HCT116 (cell line): ENCODE data around the gene TLK1. TPM values are rescaled to one million over a fixed set of nuclear protein-coding genes. Genes with fewer than 3 reads are reported as not detected.

Experiments used
- ATAC-seq: fragments of 200-7000 bp; cut with Tn5 transposase; 2 replicates; pipeline ENCODE4 v1.9.1; 2020; ENCODE audit warnings: mild to moderate bottlenecking, moderate library complexity
- BruUV-seq: library from RNA; stranded (reverse); fragments of 400-500 nt; replicated peaks from 2 replicates; lab custom pipeline; 2021; lab: Mats Ljungman, UMichigan
- CTCF ChIA-PET: fragments of 300-600 bp; sonication (Branson Sonifier 250); formaldehyde crosslinking; loops from one replicate; lab custom pipeline; 2021; ENCODE audit warnings: antibody characterized with exemption; lab: Charles Lee
- POLR2A ChIA-PET: fragments of 300-600, 350-600 bp; sonication (Branson Sonifier 250); formaldehyde crosslinking; loops from one replicate; lab custom pipeline; 2021; ENCODE audit warnings: antibody characterized with exemption; lab: Charles Lee
- RAD21 ChIA-PET, 2 experiments: fragments of 300-600 bp; sonication (Branson Sonifier 250); formaldehyde crosslinking; loops; one replicate each; lab custom pipeline; 2023; ENCODE audit warnings: low total read pairs in 2 of 2; ENCODE audit not compliant: uncharacterized antibody in 2 of 2, unreplicated experiment in 2 of 2, low non-redundant PET in 1 of 2; lab: Charles Lee
- DNase-seq: peaks from one replicate; pipeline ENCODE4 v3.0.0-alpha.2; 2010; ENCODE audit warnings: low read depth, low spot score
- H2AFZ ChIP-seq: fragments of 200-600 bp; shearing (Covaris generic), sonication (generic); 2 replicates; pipeline ENCODE4 v1.6.1; 2017; ENCODE audit warnings: low read depth, mixed run types, mixed read lengths, antibody characterized with exemption, low read length; ENCODE audit not compliant: poor library complexity, severe bottlenecking
- H3K27ac ChIP-seq: 2 replicates; pipeline ENCODE4 v1.5.1; 2012; ENCODE audit warnings: low read depth, low read length
- H3K27me3 ChIP-seq: fragments of 200-600 bp; sonication (generic); 2 replicates; pipeline ENCODE4 v1.6.1; 2016; ENCODE audit warnings: mixed run types, low read length, mixed read lengths; ENCODE audit not compliant: insufficient read depth
- H3K36me3 ChIP-seq, 2 experiments: fragments of 200-500 bp in 1 of 2; fragments of 200-600 bp in 1 of 2; sonication (Bioruptor generic) in 1 of 2; sonication (generic) in 1 of 2; 2 replicates each; pipeline versions ENCODE4 v1.5.1 to v1.6.1; 2014 to 2016; ENCODE audit warnings: low read length in 2 of 2, inconsistent platforms in 1 of 2, mixed read lengths in 1 of 2, mixed run types in 1 of 2; ENCODE audit not compliant: insufficient read depth in 2 of 2, control insufficient read depth in 1 of 2
- H3K4me1 ChIP-seq, 2 experiments: fragments of 200-600 bp in 1 of 2; sonication (generic) in 1 of 2; 2 replicates each; pipeline versions ENCODE4 v1.5.1 to v1.6.1; 2012 to 2017; ENCODE audit warnings: low read length in 2 of 2, inconsistent platforms in 1 of 2, mild to moderate bottlenecking in 1 of 2, mixed read lengths in 1 of 2, mixed run types in 1 of 2, moderate library complexity in 1 of 2; ENCODE audit not compliant: insufficient read depth in 2 of 2, control insufficient read depth in 1 of 2
- H3K4me2 ChIP-seq: fragments of 200-600 bp; sonication (generic); 2 replicates; pipeline ENCODE4 v1.6.1; 2017; ENCODE audit warnings: mixed run types, low read length, mixed read lengths
- H3K4me3 ChIP-seq, 2 experiments: fragments of 200-600 bp in 1 of 2; sonication (generic) in 1 of 2; replicated peaks in 1 of 2; 2 replicates each; pipeline ENCODE4 v1.5.1; 2011 to 2016; ENCODE audit warnings: low read length in 2 of 2, control low read depth in 1 of 2, low read depth in 1 of 2, mild to moderate bottlenecking in 1 of 2, mixed read lengths in 1 of 2, mixed run types in 1 of 2
- H3K79me2 ChIP-seq: fragments of 200-600 bp; sonication (generic); 2 replicates; pipeline ENCODE4 v1.6.1; 2017; ENCODE audit warnings: mild to moderate bottlenecking, mixed run types, low read length, moderate library complexity, mixed read lengths; ENCODE audit not compliant: insufficient read depth
- H3K9ac ChIP-seq: fragments of 200-600 bp; sonication (generic); 2 replicates; pipeline ENCODE4 v1.6.1; 2016; ENCODE audit warnings: low read length, mixed read lengths
- H3K9me2 ChIP-seq: fragments of 200-600 bp; sonication (generic), shearing (Covaris generic); 2 replicates; pipeline ENCODE4 v1.6.1; 2017; ENCODE audit warnings: mixed run types, mild to moderate bottlenecking, moderate library complexity; ENCODE audit not compliant: insufficient read depth
- H3K9me3 ChIP-seq, 2 experiments: fragments of 200-500 bp in 1 of 2; fragments of 200-600 bp in 1 of 2; sonication (Bioruptor generic) in 1 of 2; sonication (generic) in 1 of 2; 2 replicates each; pipeline ENCODE4 v1.6.1; 2014 to 2017; ENCODE audit warnings: low read length in 2 of 2, mixed read lengths in 2 of 2, inconsistent platforms in 1 of 2, low read depth in 1 of 2, mild to moderate bottlenecking in 1 of 2, mixed run types in 1 of 2, moderate library complexity in 1 of 2; ENCODE audit not compliant: control insufficient read depth in 1 of 2, insufficient read depth in 1 of 2
- H4K20me1 ChIP-seq: fragments of 200-600 bp; sonication (generic), shearing (Covaris generic); 2 replicates; pipeline ENCODE4 v1.6.1; 2017; ENCODE audit warnings: mixed run types, mild to moderate bottlenecking, moderate library complexity; ENCODE audit not compliant: insufficient read depth
- CEBPB ChIP-seq: IDR thresholded peaks from 2 replicates; pipeline ENCODE4 v1.6.1; 2012; ENCODE audit warnings: low read depth
- EGR1 ChIP-seq: IDR thresholded peaks from 2 replicates; pipeline ENCODE4 v1.6.1; 2012; ENCODE audit warnings: low read depth
- ELF1 ChIP-seq: IDR thresholded peaks from 2 replicates; pipeline ENCODE4 v1.6.1; 2012; ENCODE audit warnings: low read depth, borderline replicate concordance
- EZH2 ChIP-seq: fragments of 200-600 bp; sonication (generic); IDR thresholded peaks from 2 replicates; pipeline ENCODE4 v1.6.1; 2017; ENCODE audit warnings: antibody characterized with exemption, mixed run types
- EZH2phosphoT487 ChIP-seq: fragments of 200-600 bp; IDR thresholded peaks from 2 replicates; pipeline ENCODE4 v1.6.1; 2018; ENCODE audit warnings: antibody characterized with exemption, borderline replicate concordance
- FOSL1 ChIP-seq: IDR thresholded peaks from 2 replicates; pipeline ENCODE4 v1.6.1; 2012; ENCODE audit warnings: low read depth
- JUND ChIP-seq: IDR thresholded peaks from 2 replicates; pipeline ENCODE4 v1.6.1; 2012
- POLR2A ChIP-seq: IDR thresholded peaks from 2 replicates; pipeline ENCODE4 v1.7.0; 2011; ENCODE audit warnings: borderline replicate concordance; ENCODE audit not compliant: insufficient read depth, insufficient read length; ENCODE audit errors: extremely low read depth
- POLR2AphosphoS5 ChIP-seq: IDR thresholded peaks from 2 replicates; pipeline ENCODE4 v1.6.1; 2011; ENCODE audit warnings: mild to moderate bottlenecking, low read depth, low read length, moderate library complexity
- RAD21 ChIP-seq: IDR thresholded peaks from 2 replicates; pipeline ENCODE4 v1.6.1; 2012; ENCODE audit warnings: low read depth, mild to moderate bottlenecking
- SIN3A ChIP-seq: IDR thresholded peaks from 2 replicates; pipeline ENCODE4 v1.6.1; 2012; ENCODE audit warnings: low read depth
- SP1 ChIP-seq: IDR thresholded peaks from 2 replicates; pipeline ENCODE4 v1.6.1; 2012; ENCODE audit warnings: low read depth
- SRF ChIP-seq: IDR thresholded peaks from 2 replicates; pipeline ENCODE4 v1.6.1; 2012; ENCODE audit warnings: low read depth
- TCF7L2 ChIP-seq: IDR thresholded peaks from 2 replicates; pipeline ENCODE4 v1.7.0; 2011; ENCODE audit warnings: borderline replicate concordance, inconsistent platforms; ENCODE audit not compliant: insufficient read depth, insufficient read length; ENCODE audit errors: extremely low read depth
- YY1 ChIP-seq: IDR thresholded peaks from 2 replicates; pipeline ENCODE4 v1.6.1; 2011; ENCODE audit warnings: low read length, low read depth, moderate library complexity, mild to moderate bottlenecking; ENCODE audit not compliant: insufficient replicate concordance; ENCODE audit errors: extremely low read depth
- ZFX ChIP-seq: fragments of 450-650 bp; IDR thresholded peaks from 2 replicates; pipeline ENCODE4 v1.6.1; 2017
- intact Hi-C: fragments of 100-400 bp; cut with micrococcal nuclease; formaldehyde crosslinking; loops from 2 replicates; pipeline ENCODE4 v1.10.0; 2022
- total RNA-seq: library from RNA; stranded (reverse); gene quantifications from one replicate; pipeline ENCODE4 v1.2.1, GENCODE V29; 2021; ENCODE audit not compliant: unreplicated experiment
- TF ChIP-seq, protein P1 (sequence below): IDR thresholded peaks from 2 replicates; pipeline ENCODE4 v1.6.1; 2011; ENCODE audit warnings: mild to moderate bottlenecking, low read length, moderate library complexity; ENCODE audit not compliant: insufficient replicate concordance; ENCODE audit errors: extremely low read depth
- TF ChIP-seq, protein P2 (sequence below): IDR thresholded peaks from 2 replicates; pipeline ENCODE4 v1.6.1; 2012
- TF ChIP-seq, protein P3 (sequence below), 3 experiments: fragments of 200-600 bp in 1 of 3; sonication (generic) in 1 of 3; IDR thresholded peaks in 2 of 3; conservative IDR thresholded peaks in 1 of 3; 2 replicates each; pipeline ENCODE4 v1.5.1; 2012 to 2017; ENCODE audit warnings: low read depth in 2 of 3, low read length in 2 of 3, antibody characterized with exemption in 1 of 3, borderline replicate concordance in 1 of 3, control low read depth in 1 of 3, mild to moderate bottlenecking in 1 of 3, mixed read lengths in 1 of 3, mixed run types in 1 of 3, moderate library complexity in 1 of 3; ENCODE audit not compliant: insufficient read depth in 1 of 3

The TLK1 gene
- total RNA-seq, 1 experiment from 2014 or later, result 57.7 TPM

DNA sequence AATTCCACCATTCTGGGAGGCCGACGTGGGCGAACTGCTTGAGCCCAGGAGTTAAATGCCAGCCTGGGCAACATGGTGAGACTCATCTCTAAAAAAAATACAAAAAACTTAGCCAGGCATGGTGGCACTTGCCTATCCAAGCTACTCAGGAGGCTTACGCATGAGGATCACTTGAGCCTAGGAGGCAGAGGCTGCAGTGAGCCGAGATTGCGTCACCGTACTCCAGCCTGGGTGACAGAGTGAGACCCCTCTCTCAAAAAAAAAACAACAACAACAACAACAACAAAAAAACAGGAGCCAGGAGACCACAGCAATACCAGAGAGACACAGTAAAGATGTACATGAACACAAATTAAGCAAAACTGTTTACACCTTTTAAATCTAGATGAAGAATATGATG lies 52.9 kb downstream of the TLK1 start:
- Histone ChIP-seq H3K36me3 (no peaks in the 10 kb centered on the region), H3K79me2 (peaks cover 84% of the 10 kb centered on the region), H3K4me1 (no peaks in the 10 kb centered on the region), H4K20me1 (peaks cover 8% of the 10 kb centered on the region; the same call in 1 of the 2 replicates), H2AFZ (no peak overlapping the region), H3K27me3 (no peaks in the 10 kb centered on the region), H3K4me2 (no peak overlapping the region), H3K27ac (no peak overlapping the region), H3K9me2 (no peaks in the 10 kb centered on the region), H3K9me3 (no peaks in the 10 kb centered on the region), H3K9ac (no peak overlapping the region), H3K4me3 (no peak overlapping the region)
- ChIA-PET RAD21 (no interaction called here), CTCF (no interaction called here), POLR2A (no interaction called here)
- ATAC-seq (no peak), DNase-seq (no peak)
- no TSS peak for BruUV-seq
- intact Hi-C loops, result no loop called here
- TF ChIP-seq FOSL1, result no peak
- TF ChIP-seq SIN3A, result no peak
- TF ChIP-seq, protein P1, sequence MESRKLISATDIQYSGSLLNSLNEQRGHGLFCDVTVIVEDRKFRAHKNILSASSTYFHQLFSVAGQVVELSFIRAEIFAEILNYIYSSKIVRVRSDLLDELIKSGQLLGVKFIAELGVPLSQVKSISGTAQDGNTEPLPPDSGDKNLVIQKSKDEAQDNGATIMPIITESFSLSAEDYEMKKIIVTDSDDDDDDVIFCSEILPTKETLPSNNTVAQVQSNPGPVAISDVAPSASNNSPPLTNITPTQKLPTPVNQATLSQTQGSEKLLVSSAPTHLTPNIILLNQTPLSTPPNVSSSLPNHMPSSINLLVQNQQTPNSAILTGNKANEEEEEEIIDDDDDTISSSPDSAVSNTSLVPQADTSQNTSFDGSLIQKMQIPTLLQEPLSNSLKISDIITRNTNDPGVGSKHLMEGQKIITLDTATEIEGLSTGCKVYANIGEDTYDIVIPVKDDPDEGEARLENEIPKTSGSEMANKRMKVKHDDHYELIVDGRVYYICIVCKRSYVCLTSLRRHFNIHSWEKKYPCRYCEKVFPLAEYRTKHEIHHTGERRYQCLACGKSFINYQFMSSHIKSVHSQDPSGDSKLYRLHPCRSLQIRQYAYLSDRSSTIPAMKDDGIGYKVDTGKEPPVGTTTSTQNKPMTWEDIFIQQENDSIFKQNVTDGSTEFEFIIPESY, result no peak
- TF ChIP-seq RAD21, result no peak
- TF ChIP-seq YY1, result no peak
- TF ChIP-seq, protein P2, sequence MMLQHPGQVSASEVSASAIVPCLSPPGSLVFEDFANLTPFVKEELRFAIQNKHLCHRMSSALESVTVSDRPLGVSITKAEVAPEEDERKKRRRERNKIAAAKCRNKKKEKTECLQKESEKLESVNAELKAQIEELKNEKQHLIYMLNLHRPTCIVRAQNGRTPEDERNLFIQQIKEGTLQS, result no peak
- no peak for TF ChIP-seq EGR1
- TF ChIP-seq JUND, result no peak
- TF ChIP-seq SRF, result no peak
- no peak for TF ChIP-seq EZH2
- no peak for TF ChIP-seq ZFX
- TF ChIP-seq EZH2phosphoT487, result no peak
- TF ChIP-seq TCF7L2, result no peak
- no peak for TF ChIP-seq SP1
- no peak for TF ChIP-seq POLR2A
- no peak for TF ChIP-seq CEBPB
- TF ChIP-seq, protein P3, sequence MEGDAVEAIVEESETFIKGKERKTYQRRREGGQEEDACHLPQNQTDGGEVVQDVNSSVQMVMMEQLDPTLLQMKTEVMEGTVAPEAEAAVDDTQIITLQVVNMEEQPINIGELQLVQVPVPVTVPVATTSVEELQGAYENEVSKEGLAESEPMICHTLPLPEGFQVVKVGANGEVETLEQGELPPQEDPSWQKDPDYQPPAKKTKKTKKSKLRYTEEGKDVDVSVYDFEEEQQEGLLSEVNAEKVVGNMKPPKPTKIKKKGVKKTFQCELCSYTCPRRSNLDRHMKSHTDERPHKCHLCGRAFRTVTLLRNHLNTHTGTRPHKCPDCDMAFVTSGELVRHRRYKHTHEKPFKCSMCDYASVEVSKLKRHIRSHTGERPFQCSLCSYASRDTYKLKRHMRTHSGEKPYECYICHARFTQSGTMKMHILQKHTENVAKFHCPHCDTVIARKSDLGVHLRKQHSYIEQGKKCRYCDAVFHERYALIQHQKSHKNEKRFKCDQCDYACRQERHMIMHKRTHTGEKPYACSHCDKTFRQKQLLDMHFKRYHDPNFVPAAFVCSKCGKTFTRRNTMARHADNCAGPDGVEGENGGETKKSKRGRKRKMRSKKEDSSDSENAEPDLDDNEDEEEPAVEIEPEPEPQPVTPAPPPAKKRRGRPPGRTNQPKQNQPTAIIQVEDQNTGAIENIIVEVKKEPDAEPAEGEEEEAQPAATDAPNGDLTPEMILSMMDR (IDR thresholded peaks at IDR 0.05 in 2 of 3, conservative IDR thresholded peaks at IDR 0.05 in 1 of 3; ENCODE audit: borderline replicate concordance in 1 of 3, insufficient read depth in 1 of 3, low read depth in 2 of 3, low read length in 2 of 3), result no peak
- TF ChIP-seq POLR2AphosphoS5, result no peak
- no peak for TF ChIP-seq ELF1
